Neural cell (in vitro differentiated cells): Measurements from ENCODE around the gene CLSTN2. TPM values are rescaled to one million over a fixed set of nuclear protein-coding genes. Genes with fewer than 3 reads are reported as not detected.
A peak's percentile ranks its signal among the peaks of the same experiment; 100 is the strongest.

Source experiments
- H2AFZ ChIP-seq: fragments of 200-600, 300-800 bp; sonication (generic), shearing (Covaris generic); 2 replicates; pipeline ENCODE4 v1.6.0; 2014; ENCODE audit warnings: low read depth, mild to moderate bottlenecking, antibody characterized with exemption, low read length, moderate library complexity
- H3F3A ChIP-seq: fragments of 200-600 bp; shearing (Covaris generic); 2 replicates; pipeline ENCODE4 v1.6.1; 2016; ENCODE audit warnings: mild to moderate bottlenecking, moderate library complexity, mixed read lengths, antibody characterized with exemption, low read length; ENCODE audit not compliant: insufficient read depth, poor library complexity, severe bottlenecking
- H3K27ac ChIP-seq: fragments of 200-600, 300-800 bp; sonication (generic), shearing (Covaris generic); 2 replicates; pipeline ENCODE4 v1.5.1; 2014; ENCODE audit warnings: mild to moderate bottlenecking, low read length, moderate library complexity
- H3K27me3 ChIP-seq: fragments of 300-800, 200-600 bp; sonication (generic), shearing (Covaris generic); 2 replicates; pipeline ENCODE4 v1.6.0; 2014; ENCODE audit warnings: mild to moderate bottlenecking, low read depth, low read length, moderate library complexity; ENCODE audit not compliant: insufficient read depth
- H3K36me3 ChIP-seq: fragments of 300-800, 200-600 bp; sonication (generic), shearing (Covaris generic); 2 replicates; pipeline ENCODE4 v1.5.1; 2014; ENCODE audit warnings: mild to moderate bottlenecking, antibody characterized with exemption, low read length, moderate library complexity; ENCODE audit not compliant: insufficient read depth
- H3K4me2 ChIP-seq: fragments of 300-800, 200-600 bp; sonication (generic), shearing (Covaris generic); 2 replicates; pipeline ENCODE4 v1.6.0; 2014; ENCODE audit warnings: mild to moderate bottlenecking, low read length
- H3K4me3 ChIP-seq: fragments of 300-800, 200-600 bp; sonication (generic), shearing (Covaris generic); 2 replicates; pipeline ENCODE4 v1.5.1; 2014; ENCODE audit warnings: mild to moderate bottlenecking, low read length, moderate library complexity
- H3K79me2 ChIP-seq: fragments of 200-600 bp; shearing (Covaris generic); replicated peaks from 2 replicates; pipeline ENCODE4 v1.6.0; 2014; ENCODE audit warnings: mild to moderate bottlenecking, low read length, moderate library complexity; ENCODE audit not compliant: insufficient read depth
- H3K9ac ChIP-seq: fragments of 300-800, 200-600 bp; sonication (generic), shearing (Covaris generic); 2 replicates; pipeline ENCODE4 v1.6.1; 2016; ENCODE audit warnings: mild to moderate bottlenecking, low read length, mixed read lengths
- H3K9me2 ChIP-seq: fragments of 200-600 bp; shearing (Covaris generic); 2 replicates; pipeline ENCODE4 v1.6.1; 2016; ENCODE audit warnings: mild to moderate bottlenecking, low read length, mixed read lengths; ENCODE audit not compliant: insufficient read depth
- H3K9me3 ChIP-seq: fragments of 200-600, 300-800 bp; sonication (generic), shearing (Covaris generic); 2 replicates; pipeline ENCODE4 v1.6.1; 2016; ENCODE audit warnings: mild to moderate bottlenecking, mixed run types, low read length, moderate library complexity, mixed read lengths
- H4K20me1 ChIP-seq: fragments of 200-600 bp; shearing (Covaris generic); 2 replicates; pipeline ENCODE4 v1.6.1; 2016; ENCODE audit warnings: mild to moderate bottlenecking, mixed run types; ENCODE audit not compliant: insufficient read depth
- EP300 ChIP-seq: fragments of 450-650 bp; conservative IDR thresholded peaks from 2 replicates; pipeline ENCODE4 v1.6.1; 2014; ENCODE audit warnings: antibody characterized with exemption, mild to moderate bottlenecking, moderate library complexity; ENCODE audit not compliant: poor library complexity, severe bottlenecking
- EZH2 ChIP-seq: fragments of 200-600, 300-800 bp; shearing (Covaris generic), sonication (generic); IDR thresholded peaks from 2 replicates; pipeline ENCODE4 v1.6.1; 2014; ENCODE audit warnings: antibody characterized with exemption, low read length, borderline replicate concordance, mild to moderate bottlenecking; ENCODE audit not compliant: insufficient read depth, poor library complexity, severe bottlenecking
- MXI1 ChIP-seq: fragments of 450-650 bp; conservative IDR thresholded peaks from 2 replicates; pipeline ENCODE4 v1.6.1; 2014; ENCODE audit warnings: antibody characterized with exemption, mild to moderate bottlenecking; ENCODE audit not compliant: poor library complexity, severe bottlenecking
- POLR2AphosphoS5 ChIP-seq: IDR thresholded peaks from 2 replicates; pipeline ENCODE4 v1.6.1; 2012
- polyA plus RNA-seq: library from polyadenylated mRNA; depleted of rRNA; stranded (reverse); fragments of >200 nt; gene quantifications from 2 replicates; pipeline ENCODE4 v1.2.3, GENCODE V29; 2014
- TF ChIP-seq, protein P1 (sequence below): fragments of 450-650 bp; IDR thresholded peaks from 2 replicates; pipeline ENCODE4 v1.5.1; 2014; ENCODE audit warnings: antibody characterized with exemption, mild to moderate bottlenecking, moderate library complexity; ENCODE audit not compliant: poor library complexity, severe bottlenecking
- TF ChIP-seq, protein P2 (sequence below): IDR thresholded peaks from 2 replicates; pipeline ENCODE4 v1.6.1; 2012; ENCODE audit warnings: borderline replicate concordance

The CLSTN2 gene
- polyA plus RNA-seq, 1 donor from 2014 or later, result 10.7 TPM

DNA sequence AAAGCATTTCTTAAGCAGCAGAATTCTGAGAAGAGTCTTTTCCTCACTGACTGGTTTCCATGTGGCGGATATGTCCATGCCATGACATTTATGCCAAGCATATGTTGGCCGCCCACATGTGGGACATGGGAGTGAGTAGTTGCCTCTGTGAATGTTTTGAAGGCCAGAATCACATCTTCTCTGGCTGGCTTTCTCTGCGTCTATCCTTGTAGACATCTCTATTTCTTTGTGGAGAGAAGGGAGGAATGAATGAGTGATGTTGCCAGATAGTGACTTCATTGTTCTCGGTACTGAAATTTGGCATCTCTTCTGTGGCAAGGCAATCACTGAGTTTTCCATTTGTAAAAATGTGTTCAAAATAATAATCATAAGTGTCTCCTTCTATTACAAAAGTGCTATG is 316.0 kb downstream of the CLSTN2 start:
- no peaks in the 10 kb centered on the region for H3K9me2 ChIP-seq
- no peak overlapping the region for H3K4me3 ChIP-seq
- no peaks in the 10 kb centered on the region for H4K20me1 ChIP-seq
- H3K79me2 ChIP-seq, result no peaks in the 10 kb centered on the region
- H3K4me2 ChIP-seq, result no peak overlapping the region
- no peak overlapping the region for H2AFZ ChIP-seq
- no peaks in the 10 kb centered on the region for H3F3A ChIP-seq
- no peaks in the 10 kb centered on the region for H3K9me3 ChIP-seq
- no peak overlapping the region for H3K27ac ChIP-seq
- no peaks in the 10 kb centered on the region for H3K27me3 ChIP-seq
- no peak overlapping the region for H3K9ac ChIP-seq
- no peaks in the 10 kb centered on the region for H3K36me3 ChIP-seq
- no peak for TF ChIP-seq EP300
- TF ChIP-seq, protein P1, sequence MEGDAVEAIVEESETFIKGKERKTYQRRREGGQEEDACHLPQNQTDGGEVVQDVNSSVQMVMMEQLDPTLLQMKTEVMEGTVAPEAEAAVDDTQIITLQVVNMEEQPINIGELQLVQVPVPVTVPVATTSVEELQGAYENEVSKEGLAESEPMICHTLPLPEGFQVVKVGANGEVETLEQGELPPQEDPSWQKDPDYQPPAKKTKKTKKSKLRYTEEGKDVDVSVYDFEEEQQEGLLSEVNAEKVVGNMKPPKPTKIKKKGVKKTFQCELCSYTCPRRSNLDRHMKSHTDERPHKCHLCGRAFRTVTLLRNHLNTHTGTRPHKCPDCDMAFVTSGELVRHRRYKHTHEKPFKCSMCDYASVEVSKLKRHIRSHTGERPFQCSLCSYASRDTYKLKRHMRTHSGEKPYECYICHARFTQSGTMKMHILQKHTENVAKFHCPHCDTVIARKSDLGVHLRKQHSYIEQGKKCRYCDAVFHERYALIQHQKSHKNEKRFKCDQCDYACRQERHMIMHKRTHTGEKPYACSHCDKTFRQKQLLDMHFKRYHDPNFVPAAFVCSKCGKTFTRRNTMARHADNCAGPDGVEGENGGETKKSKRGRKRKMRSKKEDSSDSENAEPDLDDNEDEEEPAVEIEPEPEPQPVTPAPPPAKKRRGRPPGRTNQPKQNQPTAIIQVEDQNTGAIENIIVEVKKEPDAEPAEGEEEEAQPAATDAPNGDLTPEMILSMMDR, result no peak

DNA sequence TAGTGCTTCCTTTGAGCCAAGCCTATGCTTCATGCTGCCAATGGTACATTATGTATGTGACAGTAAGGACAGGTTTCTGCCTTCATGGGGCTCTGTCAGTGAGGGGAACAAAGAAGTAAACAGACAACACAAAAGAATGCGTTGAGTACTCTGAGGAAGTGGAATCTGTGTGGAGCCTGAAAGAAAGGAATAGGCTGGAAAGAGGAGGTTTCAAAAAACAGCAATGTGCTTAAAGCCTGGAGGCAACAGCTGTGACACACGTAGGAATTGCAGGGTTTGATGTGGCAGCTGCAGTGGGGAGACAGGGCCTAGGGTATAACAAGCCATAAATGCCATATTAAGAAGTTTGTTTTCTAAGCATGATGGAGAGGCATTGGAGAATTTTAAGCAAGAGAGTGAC is 316.7 kb downstream of the CLSTN2 start:
- no peaks in the 10 kb centered on the region for H3K36me3 ChIP-seq
- no peak overlapping the region for H3K27ac ChIP-seq
- H3K9me3 ChIP-seq, result no peaks in the 10 kb centered on the region
- H3F3A ChIP-seq, result no peaks in the 10 kb centered on the region
- no peaks in the 10 kb centered on the region for H3K9me2 ChIP-seq
- H2AFZ ChIP-seq, result no peak overlapping the region
- H3K4me3 ChIP-seq, result no peak overlapping the region
- no peaks in the 10 kb centered on the region for H4K20me1 ChIP-seq
- TF ChIP-seq EP300 (peak; percentile 49), POLR2AphosphoS5 (no peak)
- TF ChIP-seq, protein P2, sequence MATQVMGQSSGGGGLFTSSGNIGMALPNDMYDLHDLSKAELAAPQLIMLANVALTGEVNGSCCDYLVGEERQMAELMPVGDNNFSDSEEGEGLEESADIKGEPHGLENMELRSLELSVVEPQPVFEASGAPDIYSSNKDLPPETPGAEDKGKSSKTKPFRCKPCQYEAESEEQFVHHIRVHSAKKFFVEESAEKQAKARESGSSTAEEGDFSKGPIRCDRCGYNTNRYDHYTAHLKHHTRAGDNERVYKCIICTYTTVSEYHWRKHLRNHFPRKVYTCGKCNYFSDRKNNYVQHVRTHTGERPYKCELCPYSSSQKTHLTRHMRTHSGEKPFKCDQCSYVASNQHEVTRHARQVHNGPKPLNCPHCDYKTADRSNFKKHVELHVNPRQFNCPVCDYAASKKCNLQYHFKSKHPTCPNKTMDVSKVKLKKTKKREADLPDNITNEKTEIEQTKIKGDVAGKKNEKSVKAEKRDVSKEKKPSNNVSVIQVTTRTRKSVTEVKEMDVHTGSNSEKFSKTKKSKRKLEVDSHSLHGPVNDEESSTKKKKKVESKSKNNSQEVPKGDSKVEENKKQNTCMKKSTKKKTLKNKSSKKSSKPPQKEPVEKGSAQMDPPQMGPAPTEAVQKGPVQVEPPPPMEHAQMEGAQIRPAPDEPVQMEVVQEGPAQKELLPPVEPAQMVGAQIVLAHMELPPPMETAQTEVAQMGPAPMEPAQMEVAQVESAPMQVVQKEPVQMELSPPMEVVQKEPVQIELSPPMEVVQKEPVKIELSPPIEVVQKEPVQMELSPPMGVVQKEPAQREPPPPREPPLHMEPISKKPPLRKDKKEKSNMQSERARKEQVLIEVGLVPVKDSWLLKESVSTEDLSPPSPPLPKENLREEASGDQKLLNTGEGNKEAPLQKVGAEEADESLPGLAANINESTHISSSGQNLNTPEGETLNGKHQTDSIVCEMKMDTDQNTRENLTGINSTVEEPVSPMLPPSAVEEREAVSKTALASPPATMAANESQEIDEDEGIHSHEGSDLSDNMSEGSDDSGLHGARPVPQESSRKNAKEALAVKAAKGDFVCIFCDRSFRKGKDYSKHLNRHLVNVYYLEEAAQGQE, result no peak
- H3K27me3 ChIP-seq, result no peaks in the 10 kb centered on the region
- H3K79me2 ChIP-seq, result no peaks in the 10 kb centered on the region
- H3K9ac ChIP-seq, result no peak overlapping the region
- no peak overlapping the region for H3K4me2 ChIP-seq

DNA sequence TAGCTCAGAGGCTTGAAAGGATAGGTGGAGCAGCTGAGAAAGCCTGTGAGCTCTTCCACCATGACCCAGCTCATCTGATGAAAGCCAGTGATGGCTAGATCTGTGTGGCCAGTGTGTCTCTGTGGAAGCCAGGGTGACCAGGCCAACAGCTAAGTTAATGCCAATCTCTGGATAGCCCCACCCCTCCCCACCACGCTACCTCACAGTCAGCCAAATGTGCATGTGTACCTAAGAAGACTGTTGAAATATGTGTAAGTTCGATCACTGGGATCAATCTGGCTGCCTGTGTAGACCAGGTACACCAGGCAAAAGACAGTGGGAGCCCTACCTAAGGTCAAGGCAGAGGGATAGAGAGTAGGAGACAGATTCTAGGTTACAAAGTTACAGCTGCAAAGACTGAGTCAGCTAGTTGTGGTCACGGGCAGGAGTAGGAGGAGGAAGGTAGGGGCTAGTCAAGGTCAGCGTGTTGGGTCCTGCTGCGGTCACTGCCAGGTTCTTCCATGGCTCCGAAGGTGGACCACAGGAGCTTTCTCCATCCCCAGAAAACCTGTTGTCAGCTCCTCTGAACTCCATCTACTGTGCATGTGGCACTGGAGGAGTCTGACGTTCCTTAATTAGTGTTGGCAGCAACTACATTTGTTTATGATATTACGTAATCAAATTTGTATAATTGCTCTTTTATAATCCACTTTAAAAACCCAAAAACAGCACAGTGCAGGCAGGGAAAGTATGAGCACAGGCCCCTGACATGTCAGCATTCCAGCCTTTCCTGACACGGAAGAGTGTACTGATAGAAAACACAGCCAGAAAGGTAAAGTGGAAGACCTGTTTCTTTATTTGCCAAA is 318.0 kb downstream of the CLSTN2 start:
- Histone ChIP-seq H2AFZ (no peak overlapping the region), H3K9me2 (no peaks in the 10 kb centered on the region), H3K27me3 (no peaks in the 10 kb centered on the region), H3K9ac (no peak overlapping the region), H3K4me2 (no peak overlapping the region), H3F3A (no peaks in the 10 kb centered on the region), H3K9me3 (no peaks in the 10 kb centered on the region), H4K20me1 (no peaks in the 10 kb centered on the region), H3K79me2 (no peaks in the 10 kb centered on the region), H3K4me3 (no peak overlapping the region), H3K27ac (no peak overlapping the region), H3K36me3 (no peaks in the 10 kb centered on the region)
- TF ChIP-seq MXI1 (no peak), EZH2 (no peak)
- TF ChIP-seq, protein P1, result no peak
